Adrenal gland (tissue), 5 donors: ENCODE results near the gene FAM9A.

ENCODE experiments used
- CTCF ChIP-seq, 6 experiments: fragments of 450-650 bp in 4 of 6; fragments of 200-600 bp in 2 of 6; sonication (generic) in 1 of 6; IDR thresholded peaks; 1 replicate in 5 of 6; 2 replicates in 1 of 6; pipeline versions ENCODE4 v1.5.1 to v1.8.0; 2016 to 2021; ENCODE audit warnings: antibody characterized with exemption in 6 of 6, mild to moderate bottlenecking in 2 of 6, moderate library complexity in 1 of 6
- POLR2A ChIP-seq, 2 donors: fragments of 450-650 bp; IDR thresholded peaks; one replicate each; pipeline ENCODE4 v1.6.1; 2017; ENCODE audit warnings: antibody characterized with exemption in 2 of 2, mild to moderate bottlenecking in 2 of 2, moderate library complexity in 1 of 2
- donor health status: DM: no; HTN: no; CAD: no.

GRCh38 chrX:8849458-8849857, 48.3 kb upstream of the FAM9A start:
- TF ChIP-seq CTCF (IDR thresholded peaks at IDR 0.05): no peak
- TF ChIP-seq POLR2A (IDR thresholded peaks at IDR 0.05): no peak
